ENCODE results near the gene ERF. TPM values are rescaled to one million over a fixed set of nuclear protein-coding genes. Genes with fewer than 3 reads are reported as not detected.

The ERF gene
- total RNA-seq, 1 donor from 2014 or later, result 48.1 TPM

- peaks cover 53% of the 10 kb centered on the region for H3K36me3 Mint-ChIP-seq (ENCODE audit: low read depth)
- H3K4me3 Mint-ChIP-seq, result no peak overlapping the region
- no peaks in the 10 kb centered on the region for H3K27me3 Mint-ChIP-seq
- intact Hi-C loops (cut with micrococcal nuclease), result no loop called here
- TF ChIP-seq, protein P1, sequence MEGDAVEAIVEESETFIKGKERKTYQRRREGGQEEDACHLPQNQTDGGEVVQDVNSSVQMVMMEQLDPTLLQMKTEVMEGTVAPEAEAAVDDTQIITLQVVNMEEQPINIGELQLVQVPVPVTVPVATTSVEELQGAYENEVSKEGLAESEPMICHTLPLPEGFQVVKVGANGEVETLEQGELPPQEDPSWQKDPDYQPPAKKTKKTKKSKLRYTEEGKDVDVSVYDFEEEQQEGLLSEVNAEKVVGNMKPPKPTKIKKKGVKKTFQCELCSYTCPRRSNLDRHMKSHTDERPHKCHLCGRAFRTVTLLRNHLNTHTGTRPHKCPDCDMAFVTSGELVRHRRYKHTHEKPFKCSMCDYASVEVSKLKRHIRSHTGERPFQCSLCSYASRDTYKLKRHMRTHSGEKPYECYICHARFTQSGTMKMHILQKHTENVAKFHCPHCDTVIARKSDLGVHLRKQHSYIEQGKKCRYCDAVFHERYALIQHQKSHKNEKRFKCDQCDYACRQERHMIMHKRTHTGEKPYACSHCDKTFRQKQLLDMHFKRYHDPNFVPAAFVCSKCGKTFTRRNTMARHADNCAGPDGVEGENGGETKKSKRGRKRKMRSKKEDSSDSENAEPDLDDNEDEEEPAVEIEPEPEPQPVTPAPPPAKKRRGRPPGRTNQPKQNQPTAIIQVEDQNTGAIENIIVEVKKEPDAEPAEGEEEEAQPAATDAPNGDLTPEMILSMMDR (IDR thresholded peaks at IDR 0.05), result no peak
- H3K27ac Mint-ChIP-seq, result no peak overlapping the region
- H3K9me3 Mint-ChIP-seq, result no peaks in the 10 kb centered on the region
- ATAC-seq (ENCODE audit: low read depth) (no peak), DNase-seq (no peak)
- ChIA-PET CTCF (interaction anchor here (3.6 kb wide), 1 partner anchor 161 kb away, joined by 26 read pairs; the partner anchor contains the start of gene POU2F2), POLR2A (interaction anchor here (0.6 to 1.3 kb wide), 3 partner anchors 15 to 22 kb away, joined by 3 to 7 read pairs (median 3); no protein-coding TSS in a partner anchor)
- H3K4me1 Mint-ChIP-seq, result peaks cover 9% of the 10 kb centered on the region
These were observed 39.0 kb upstream of the ERF start for GRCh38 chr19:42293948-42294347.

DNA sequence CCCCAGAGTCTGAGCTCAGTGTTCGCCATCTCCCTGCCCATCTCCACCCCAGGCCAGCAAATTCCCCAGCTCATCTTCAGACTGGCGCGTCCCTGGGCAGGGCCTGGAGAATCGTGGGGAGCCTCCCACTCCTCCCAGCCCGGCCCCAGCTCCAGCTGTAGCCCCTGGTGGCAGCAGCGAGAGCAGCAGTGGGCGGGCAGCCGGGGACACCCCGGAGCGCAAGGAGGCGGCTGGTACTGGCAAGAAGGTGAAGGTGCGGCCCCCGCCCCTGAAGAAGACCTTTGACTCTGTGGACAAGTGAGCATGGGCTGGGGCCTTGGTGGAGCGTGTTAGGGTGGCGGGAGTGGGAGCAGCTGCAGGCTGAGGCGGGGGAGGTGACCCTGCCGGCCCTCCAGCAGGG lies 38.6 kb upstream of the ERF start:
- H3K4me3 Mint-ChIP-seq, result no peak overlapping the region
- POLR2A ChIA-PET, result interaction anchor here (0.6 to 0.9 kb wide), 2 partner anchors 15 to 22 kb away, joined by 3 to 7 read pairs; no protein-coding TSS in a partner anchor
- CTCF ChIA-PET, result no interaction called here

DNA sequence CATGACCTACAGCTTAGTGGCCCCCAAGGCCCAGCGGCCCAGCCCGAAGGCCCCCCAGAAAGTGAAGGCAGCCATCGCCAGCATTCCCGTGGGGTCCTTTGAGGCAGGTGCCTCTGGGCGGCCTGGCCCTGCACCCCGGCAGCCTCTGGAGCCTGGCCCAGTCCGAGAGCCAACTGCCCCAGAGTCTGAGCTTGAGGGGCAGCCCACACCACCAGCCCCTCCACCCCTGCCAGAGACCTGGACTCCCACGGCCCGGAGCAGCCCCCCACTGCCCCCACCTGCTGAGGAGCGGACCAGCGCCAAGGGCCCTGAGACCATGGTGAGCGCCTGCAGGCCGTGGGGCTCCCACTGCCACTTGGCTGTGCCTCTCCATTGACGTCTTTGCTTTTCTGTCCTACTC lies 38.0 kb upstream of the ERF start:
- POLR2A ChIA-PET, result no interaction called here
- H3K9me3 Mint-ChIP-seq, result no peaks in the 10 kb centered on the region

More for the DNA sequence above, 38.6 kb upstream of the ERF start:
- H3K27ac Mint-ChIP-seq, result no peak overlapping the region
- DNase-seq (no peak), ATAC-seq (ENCODE audit: low read depth) (no peak)
- TF ChIP-seq, protein P1 (IDR thresholded peaks at IDR 0.05), result no peak
- peaks cover 57% of the 10 kb centered on the region for H3K36me3 Mint-ChIP-seq (ENCODE audit: low read depth)
- H3K27me3 Mint-ChIP-seq, result no peaks in the 10 kb centered on the region
- peaks cover 9% of the 10 kb centered on the region for H3K4me1 Mint-ChIP-seq
- no peaks in the 10 kb centered on the region for H3K9me3 Mint-ChIP-seq
- intact Hi-C loops (cut with micrococcal nuclease), result no loop called here

DNA sequence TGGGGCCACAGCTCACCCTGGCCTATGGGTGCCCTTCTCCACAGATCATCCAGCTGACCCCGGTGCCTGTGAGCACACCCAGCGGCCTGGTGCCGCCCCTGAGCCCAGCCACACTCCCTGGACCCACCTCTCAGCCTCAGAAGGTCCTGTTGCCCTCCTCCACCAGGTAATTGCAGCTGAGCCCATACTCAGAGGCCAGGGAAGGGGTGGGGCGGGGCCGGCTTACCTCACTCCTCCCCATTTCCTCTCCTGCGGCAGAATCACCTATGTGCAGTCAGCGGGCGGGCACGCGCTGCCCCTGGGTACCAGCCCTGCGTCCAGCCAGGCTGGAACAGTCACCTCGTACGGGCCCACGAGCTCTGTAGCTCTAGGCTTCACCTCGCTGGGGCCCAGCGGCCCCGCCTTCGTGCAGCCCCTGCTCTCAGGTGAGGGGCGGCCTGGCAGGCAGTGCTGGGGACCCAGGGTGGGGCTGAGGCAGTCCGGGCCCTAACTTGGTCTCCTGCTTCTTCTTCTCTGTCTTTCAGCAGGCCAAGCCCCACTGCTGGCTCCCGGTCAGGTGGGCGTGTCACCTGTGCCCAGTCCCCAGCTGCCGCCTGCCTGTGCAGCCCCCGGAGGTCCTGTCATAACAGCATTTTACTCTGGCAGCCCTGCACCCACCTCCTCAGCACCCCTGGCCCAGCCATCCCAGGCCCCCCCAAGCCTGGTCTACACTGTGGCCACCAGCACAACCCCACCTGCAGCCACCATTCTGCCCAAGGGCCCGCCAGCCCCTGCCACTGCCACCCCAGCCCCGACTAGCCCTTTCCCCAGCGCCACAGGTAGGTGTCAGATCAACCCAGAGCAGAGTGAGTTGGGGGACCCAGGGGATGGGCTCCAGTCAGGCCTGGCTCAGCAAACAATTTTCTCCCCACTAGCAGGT lies 37.4 kb upstream of the ERF start:
- Mint-ChIP-seq H3K27me3 (no peaks in the 10 kb centered on the region), H3K36me3 (ENCODE audit: low read depth) (peaks cover 67% of the 10 kb centered on the region), H3K4me1 (peaks cover 10% of the 10 kb centered on the region), H3K4me3 (no peak overlapping the region), H3K9me3 (no peaks in the 10 kb centered on the region), H3K27ac (no peak overlapping the region)
- no peak for ATAC-seq (ENCODE audit: low read depth)
- intact Hi-C loops (cut with micrococcal nuclease), result no loop called here
- ChIA-PET POLR2A (no interaction called here), CTCF (no interaction called here)
- no peak for DNase-seq
- TF ChIP-seq, protein P1 (IDR thresholded peaks at IDR 0.05), result no peak

More for the DNA sequence above, 38.0 kb upstream of the ERF start:
- CTCF ChIA-PET, result no interaction called here
- TF ChIP-seq, protein P1 (IDR thresholded peaks at IDR 0.05), result no peak
- Mint-ChIP-seq H3K27me3 (no peaks in the 10 kb centered on the region), H3K36me3 (ENCODE audit: low read depth) (peaks cover 62% of the 10 kb centered on the region), H3K4me1 (peaks cover 9% of the 10 kb centered on the region), H3K4me3 (no peak overlapping the region), H3K27ac (no peak overlapping the region)
- intact Hi-C loops (cut with micrococcal nuclease), result no loop called here
- DNase-seq, result no peak
- ATAC-seq (ENCODE audit: low read depth), result no peak

- intact Hi-C loops (cut with micrococcal nuclease), result loop anchor here (1.0 kb wide), 1 partner anchor 158 kb away; no protein-coding TSS in a partner anchor
- no peaks in the 10 kb centered on the region for H3K9me3 Mint-ChIP-seq
- H3K4me1 Mint-ChIP-seq, result peaks cover 15% of the 10 kb centered on the region
- H3K4me3 Mint-ChIP-seq, result no peak overlapping the region
- H3K36me3 Mint-ChIP-seq (ENCODE audit: low read depth), result peaks cover 70% of the 10 kb centered on the region
- DNase-seq (no peak), ATAC-seq (ENCODE audit: low read depth) (no peak)
- H3K27ac Mint-ChIP-seq, result no peak overlapping the region
- POLR2A ChIA-PET, result no interaction called here
- H3K27me3 Mint-ChIP-seq, result no peaks in the 10 kb centered on the region
- CTCF ChIA-PET, result no interaction called here
- TF ChIP-seq, protein P1 (IDR thresholded peaks at IDR 0.05), result no peak
These were observed 36.5 kb upstream of the ERF start for GRCh38 chr19:42291435-42291810.

Data from activated B cell treated with CpG ODN at 0.5 μM for 24 hours (primary cell).